Measurements from ENCODE around the gene SPOCK3. TPM values are rescaled to one million over a fixed set of nuclear protein-coding genes. Genes with fewer than 3 reads are reported as not detected.

The SPOCK3 gene
- total and polyA plus RNA-seq, 2 of the 13 experiments (the other 11 are each of a cell fraction or from before 2014, with no cell fraction given): not detected

GRCh38 chr4:166956484-166956883 lies 277.8 kb downstream of the SPOCK3 start:
- Histone ChIP-seq H3K27ac (ENCODE audit: extremely low read length, insufficient read depth, low read length) (no peak overlapping the region), H2AFZ (ENCODE audit: low read length) (no peak overlapping the region), H3K4me2 (ENCODE audit: low read depth, low read length) (no peak overlapping the region), H3K27me3 (ENCODE audit: control insufficient read depth in 1 of 2, insufficient read depth in 2 of 2, low read length in 2 of 2) (no peaks in the 10 kb centered on the region), H3K9ac (ENCODE audit: insufficient read depth, low read depth, low read length) (no peak overlapping the region), H4K20me1 (ENCODE audit: insufficient read depth, low read length) (no peaks in the 10 kb centered on the region), H3K4me1 (ENCODE audit: insufficient read depth, low read length) (no peaks in the 10 kb centered on the region), H3K36me3 (replicated peaks in 1 of 2; ENCODE audit: control insufficient read depth in 1 of 2, insufficient read depth in 2 of 2, low read length in 2 of 2) (no peaks in the 10 kb centered on the region), H3K4me3 (replicated peaks in 1 of 3; ENCODE audit: insufficient read depth in 1 of 3, low read depth in 2 of 3, low read length in 3 of 3) (no peak overlapping the region), H3K79me2 (ENCODE audit: insufficient read depth, low read length) (no peaks in the 10 kb centered on the region), H3K9me3 (ENCODE audit: low read length) (peaks cover 6% of the 10 kb centered on the region)
- CTCF ChIA-PET (ENCODE audit: low intra/inter-chr PET ratio, low total read pairs): no interaction called here
- in situ Hi-C loops (cut with HindIII; ENCODE audit: extremely low pct_ligation_motif_present, low pct_unique_long_range_greater_than_20kb) (no loop called here), intact Hi-C loops (cut with micrococcal nuclease; ENCODE audit: unreplicated experiment) (no loop called here)
- POLR2A ChIA-PET: no interaction called here
- DNase-seq (ENCODE audit: low spot score) (no peak), FAIRE-seq (no peak), ATAC-seq (no peak)
- BruUV-seq (replicated peaks): no TSS peak
- no peak for TF ChIP-seq BRCA1 (CRISPR knock-in tag; IDR thresholded peaks at IDR 0.05)
- no peak for TF ChIP-seq TEAD3 (CRISPR knock-in tag; optimal IDR thresholded peaks at IDR 0.05; ENCODE audit: borderline replicate concordance)
- TF ChIP-seq DRAP1 (CRISPR knock-in tag; IDR thresholded peaks at IDR 0.05): no peak
- TF ChIP-seq ZNF180 (CRISPR knock-in tag; IDR thresholded peaks at IDR 0.05; ENCODE audit: borderline replicate concordance, low read depth): no peak
- no peak for TF ChIP-seq PATZ1 (CRISPR knock-in tag; IDR thresholded peaks at IDR 0.05)
- TF ChIP-seq TFDP2 (CRISPR knock-in tag; IDR thresholded peaks at IDR 0.05): no peak
- TF ChIP-seq, protein P1, sequence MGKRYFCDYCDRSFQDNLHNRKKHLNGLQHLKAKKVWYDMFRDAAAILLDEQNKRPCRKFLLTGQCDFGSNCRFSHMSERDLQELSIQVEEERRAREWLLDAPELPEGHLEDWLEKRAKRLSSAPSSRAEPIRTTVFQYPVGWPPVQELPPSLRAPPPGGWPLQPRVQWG (CRISPR knock-in tag; IDR thresholded peaks at IDR 0.05; ENCODE audit: borderline replicate concordance, low read depth): no peak
- no peak for TF ChIP-seq NRL (CRISPR knock-in tag; IDR thresholded peaks at IDR 0.05; ENCODE audit: borderline replicate concordance)
- no peak for TF ChIP-seq ZFP82 (CRISPR knock-in tag; IDR thresholded peaks at IDR 0.05; ENCODE audit: borderline replicate concordance)
- 21% methylated on average over 2 of the region's 2 CpGs for WGBS (ENCODE audit: low lambda C conversion rate)
